22Rv1 (cell line): ENCODE data around the gene BEST1.

ENCODE experiments used
- CTCF ChIP-seq: fragments of 450-650 bp; IDR thresholded peaks from 2 replicates; pipeline ENCODE4 v1.5.1; 2017; ENCODE audit warnings: mild to moderate bottlenecking
- ZFX ChIP-seq: fragments of 450-650 bp; IDR thresholded peaks from 2 replicates; pipeline ENCODE4 v1.6.1; 2017; ENCODE audit warnings: antibody characterized with exemption, borderline replicate concordance

- TF ChIP-seq CTCF (no peak), ZFX (no peak)
Measured at GRCh38 chr11:61913699-61914395, 36.3 kb upstream of the BEST1 start.
